ENCODE data around the gene POMC. TPM values are rescaled to one million over a fixed set of nuclear protein-coding genes. Genes with fewer than 3 reads are reported as not detected.

Gene POMC
- total RNA-seq, 1 donor from 2014 or later = not detected

- DNase-seq (ENCODE audit: low read depth) (no peak), FAIRE-seq (no peak)
- no peak overlapping the region for H3K27ac Mint-ChIP-seq (ENCODE audit: unreplicated experiment)
- H3K27ac ChIP-seq (ENCODE audit: low read depth, low read length) = no peak overlapping the region
- no peak overlapping the region for H3K4me3 Mint-ChIP-seq (ENCODE audit: unreplicated experiment)
- peaks cover 2% of the 10 kb centered on the region for H3K27me3 Mint-ChIP-seq (ENCODE audit: low read depth, unreplicated experiment)
- H4K20me1 ChIP-seq (ENCODE audit: insufficient read depth, low read length) = no peaks in the 10 kb centered on the region
- H3K79me2 ChIP-seq (ENCODE audit: insufficient read depth, low read length) = no peaks in the 10 kb centered on the region
- H3K4me1 Mint-ChIP-seq (ENCODE audit: low read depth, unreplicated experiment) = peaks cover 15% of the 10 kb centered on the region
- no peaks in the 10 kb centered on the region for H3K9me3 Mint-ChIP-seq (ENCODE audit: unreplicated experiment)
- no peaks in the 10 kb centered on the region for H3K9me3 ChIP-seq (ENCODE audit: insufficient read depth, low read depth, low read length)
- no peak for TF ChIP-seq CTCF (IDR thresholded peaks at IDR 0.05; ENCODE audit: insufficient read depth, low read depth, low read length)
- TF ChIP-seq EZH2 (IDR thresholded peaks at IDR 0.05; ENCODE audit: insufficient read depth, low read length) = no peak
- no peaks in the 10 kb centered on the region for H3K4me1 ChIP-seq (ENCODE audit: insufficient read depth, low read length)
- H3K9ac ChIP-seq (ENCODE audit: low read length) = no peak overlapping the region
- no peaks in the 10 kb centered on the region for H3K36me3 ChIP-seq (ENCODE audit: insufficient read depth, low read length)
- H3K4me2 ChIP-seq (ENCODE audit: low read length) = no peak overlapping the region
- no peak overlapping the region for H2AFZ ChIP-seq (ENCODE audit: low read depth, low read length)
- H3K36me3 Mint-ChIP-seq (ENCODE audit: low read depth, unreplicated experiment) = no peaks in the 10 kb centered on the region
- no peak overlapping the region for H3K4me3 ChIP-seq (ENCODE audit: insufficient read depth, low read depth, low read length)
- H3K27me3 ChIP-seq (ENCODE audit: insufficient read depth, low read length) = no peaks in the 10 kb centered on the region
Measured at GRCh38 chr2:25194576-25195122, 26.3 kb upstream of the POMC start.

- Histone ChIP-seq H3K79me2 (ENCODE audit: insufficient read depth, low read length) (no peaks in the 10 kb centered on the region), H3K36me3 (ENCODE audit: insufficient read depth, low read length) (no peaks in the 10 kb centered on the region), H3K27me3 (ENCODE audit: insufficient read depth, low read length) (peaks cover 3% of the 10 kb centered on the region), H3K4me2 (ENCODE audit: low read length) (no peak overlapping the region), H3K9ac (ENCODE audit: low read length) (no peak overlapping the region), H3K4me1 (ENCODE audit: insufficient read depth, low read length) (no peaks in the 10 kb centered on the region), H3K9me3 (ENCODE audit: insufficient read depth, low read depth, low read length) (no peaks in the 10 kb centered on the region), H3K4me3 (ENCODE audit: insufficient read depth, low read depth, low read length) (no peak overlapping the region), H4K20me1 (ENCODE audit: insufficient read depth, low read length) (no peaks in the 10 kb centered on the region), H2AFZ (ENCODE audit: low read depth, low read length) (no peak overlapping the region), H3K27ac (ENCODE audit: low read depth, low read length) (no peak overlapping the region)
- Mint-ChIP-seq H3K27ac (ENCODE audit: unreplicated experiment) (no peak overlapping the region), H3K4me1 (ENCODE audit: low read depth, unreplicated experiment) (peaks cover 5% of the 10 kb centered on the region), H3K27me3 (ENCODE audit: low read depth, unreplicated experiment) (peaks cover 18% of the 10 kb centered on the region), H3K36me3 (ENCODE audit: low read depth, unreplicated experiment) (no peaks in the 10 kb centered on the region), H3K4me3 (ENCODE audit: unreplicated experiment) (no peak overlapping the region), H3K9me3 (ENCODE audit: unreplicated experiment) (no peaks in the 10 kb centered on the region)
- DNase-seq (ENCODE audit: low read depth) (no peak), FAIRE-seq (no peak)
- TF ChIP-seq CTCF (IDR thresholded peaks at IDR 0.05; ENCODE audit: insufficient read depth, low read depth, low read length) = no peak
- TF ChIP-seq EZH2 (IDR thresholded peaks at IDR 0.05; ENCODE audit: insufficient read depth, low read length) = no peak
Measured at GRCh38 chr2:25190536-25190935, 22.2 kb upstream of the POMC start.

- Histone ChIP-seq H3K9ac (ENCODE audit: low read length) (no peak overlapping the region), H3K9me3 (ENCODE audit: insufficient read depth, low read depth, low read length) (no peaks in the 10 kb centered on the region), H3K79me2 (ENCODE audit: insufficient read depth, low read length) (no peaks in the 10 kb centered on the region), H3K27me3 (ENCODE audit: insufficient read depth, low read length) (peaks cover 3% of the 10 kb centered on the region), H3K4me2 (ENCODE audit: low read length) (no peak overlapping the region), H3K27ac (ENCODE audit: low read depth, low read length) (no peak overlapping the region), H3K4me1 (ENCODE audit: insufficient read depth, low read length) (no peaks in the 10 kb centered on the region), H3K36me3 (ENCODE audit: insufficient read depth, low read length) (no peaks in the 10 kb centered on the region), H3K4me3 (ENCODE audit: insufficient read depth, low read depth, low read length) (no peak overlapping the region), H4K20me1 (ENCODE audit: insufficient read depth, low read length) (no peaks in the 10 kb centered on the region), H2AFZ (ENCODE audit: low read depth, low read length) (no peak overlapping the region)
- Mint-ChIP-seq H3K9me3 (ENCODE audit: unreplicated experiment) (no peaks in the 10 kb centered on the region), H3K36me3 (ENCODE audit: low read depth, unreplicated experiment) (no peaks in the 10 kb centered on the region), H3K4me3 (ENCODE audit: unreplicated experiment) (no peak overlapping the region), H3K27ac (ENCODE audit: unreplicated experiment) (no peak overlapping the region), H3K27me3 (ENCODE audit: low read depth, unreplicated experiment) (peaks cover 16% of the 10 kb centered on the region), H3K4me1 (ENCODE audit: low read depth, unreplicated experiment) (no peaks in the 10 kb centered on the region)
- TF ChIP-seq CTCF (IDR thresholded peaks at IDR 0.05; ENCODE audit: insufficient read depth, low read depth, low read length) (no peak), EZH2 (IDR thresholded peaks at IDR 0.05; ENCODE audit: insufficient read depth, low read length) (no peak)
- FAIRE-seq = no peak
- no peak for DNase-seq (ENCODE audit: low read depth)
Measured at GRCh38 chr2:25188405-25188804, 20.0 kb upstream of the POMC start.

All from astrocyte (in vitro differentiated cells and primary cell).